Measurements from ENCODE around the gene RSRC2.

DNA sequence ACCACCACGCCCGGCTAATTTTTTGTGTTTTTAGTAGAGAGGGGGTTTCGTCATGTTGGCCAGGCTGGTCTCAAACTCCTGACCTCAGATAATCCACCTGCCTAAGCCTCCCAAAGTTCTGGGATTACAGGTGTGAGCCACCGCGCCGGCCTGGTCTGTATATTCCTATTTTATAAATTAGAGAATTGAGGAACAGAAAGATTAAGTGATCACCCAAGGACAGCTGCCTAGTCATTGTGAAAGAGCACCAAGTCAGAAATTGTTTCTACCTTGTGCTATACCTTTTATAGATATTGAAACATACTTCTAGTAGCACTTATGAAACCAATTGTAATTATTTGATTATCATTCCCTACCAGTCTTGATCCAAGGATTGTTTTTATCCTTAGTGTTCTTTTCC lies 2.3 kb upstream of the RSRC2 start:
- TF ChIP-seq POLR2A (IDR thresholded peaks at IDR 0.05; ENCODE audit: low read depth, low read length) (no peak), POLR2AphosphoS5 (IDR thresholded peaks at IDR 0.05; ENCODE audit: low read depth, low read length) (no peak), SPI1 (IDR thresholded peaks at IDR 0.05; ENCODE audit: low read depth, low read length) (peak; percentile 88)

All from GM12891 (cell line).